Testis (tissue), 2 donors: ENCODE results near the gene INPP5A.

Experiments
- POLR2A ChIP-seq: fragments of 450-650 bp; IDR thresholded peaks from one replicate; pipeline ENCODE4 v1.6.1; 2017; ENCODE audit warnings: antibody characterized with exemption, mild to moderate bottlenecking, moderate library complexity
- TF ChIP-seq, protein P1 (sequence below), 3 experiments: fragments of 450-650 bp in 2 of 3; fragments of 200-600 bp in 1 of 3; sonication (generic) in 1 of 3; IDR thresholded peaks; one replicate each; pipeline ENCODE4 v1.5.1; 2016 to 2019; ENCODE audit warnings: antibody characterized with exemption in 3 of 3, mild to moderate bottlenecking in 2 of 3, moderate library complexity in 1 of 3

DNA sequence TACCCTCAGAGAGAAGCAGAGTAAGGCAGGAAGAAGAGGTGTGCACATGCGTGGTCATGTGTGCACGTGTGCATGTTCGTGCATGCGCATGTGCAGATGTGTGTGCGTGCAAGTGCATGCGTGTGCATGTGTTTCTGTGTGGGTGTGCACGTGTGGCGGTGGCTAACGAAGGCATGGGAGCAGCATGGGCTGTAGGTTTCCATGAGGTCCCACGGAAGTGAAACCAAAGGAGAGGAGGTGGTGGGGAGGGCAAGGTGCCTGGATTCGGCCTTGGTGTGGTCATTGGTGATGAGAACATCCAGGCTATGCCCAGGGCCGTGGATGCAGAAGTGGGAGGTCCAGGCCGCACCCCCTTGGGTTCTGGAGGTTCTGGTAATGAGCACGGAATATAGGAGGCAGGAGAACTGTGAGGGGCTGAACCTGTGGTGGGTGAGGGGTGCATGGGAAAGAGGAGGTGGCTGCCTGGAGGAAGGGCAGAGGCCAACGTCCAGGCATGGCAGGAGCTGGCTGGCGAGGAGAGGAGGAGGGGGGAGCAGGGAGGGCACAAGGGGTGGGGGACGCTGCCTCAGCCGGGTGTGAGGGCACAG is 2.4 kb upstream of the INPP5A start:
- TF ChIP-seq, protein P1, sequence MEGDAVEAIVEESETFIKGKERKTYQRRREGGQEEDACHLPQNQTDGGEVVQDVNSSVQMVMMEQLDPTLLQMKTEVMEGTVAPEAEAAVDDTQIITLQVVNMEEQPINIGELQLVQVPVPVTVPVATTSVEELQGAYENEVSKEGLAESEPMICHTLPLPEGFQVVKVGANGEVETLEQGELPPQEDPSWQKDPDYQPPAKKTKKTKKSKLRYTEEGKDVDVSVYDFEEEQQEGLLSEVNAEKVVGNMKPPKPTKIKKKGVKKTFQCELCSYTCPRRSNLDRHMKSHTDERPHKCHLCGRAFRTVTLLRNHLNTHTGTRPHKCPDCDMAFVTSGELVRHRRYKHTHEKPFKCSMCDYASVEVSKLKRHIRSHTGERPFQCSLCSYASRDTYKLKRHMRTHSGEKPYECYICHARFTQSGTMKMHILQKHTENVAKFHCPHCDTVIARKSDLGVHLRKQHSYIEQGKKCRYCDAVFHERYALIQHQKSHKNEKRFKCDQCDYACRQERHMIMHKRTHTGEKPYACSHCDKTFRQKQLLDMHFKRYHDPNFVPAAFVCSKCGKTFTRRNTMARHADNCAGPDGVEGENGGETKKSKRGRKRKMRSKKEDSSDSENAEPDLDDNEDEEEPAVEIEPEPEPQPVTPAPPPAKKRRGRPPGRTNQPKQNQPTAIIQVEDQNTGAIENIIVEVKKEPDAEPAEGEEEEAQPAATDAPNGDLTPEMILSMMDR (IDR thresholded peaks at IDR 0.05): no peak
- no peak for TF ChIP-seq POLR2A
